HG02759 (cell line): ENCODE data around the gene GALR2.

ENCODE experiments used
- ATAC-seq: cut with Tn5 transposase; IDR thresholded peaks from one replicate; pipeline ENCODE4 v1.9.1; 2021; ENCODE audit warnings: mild to moderate bottlenecking, moderate library complexity; ENCODE audit not compliant: unreplicated experiment

GALR2 gene

DNA sequence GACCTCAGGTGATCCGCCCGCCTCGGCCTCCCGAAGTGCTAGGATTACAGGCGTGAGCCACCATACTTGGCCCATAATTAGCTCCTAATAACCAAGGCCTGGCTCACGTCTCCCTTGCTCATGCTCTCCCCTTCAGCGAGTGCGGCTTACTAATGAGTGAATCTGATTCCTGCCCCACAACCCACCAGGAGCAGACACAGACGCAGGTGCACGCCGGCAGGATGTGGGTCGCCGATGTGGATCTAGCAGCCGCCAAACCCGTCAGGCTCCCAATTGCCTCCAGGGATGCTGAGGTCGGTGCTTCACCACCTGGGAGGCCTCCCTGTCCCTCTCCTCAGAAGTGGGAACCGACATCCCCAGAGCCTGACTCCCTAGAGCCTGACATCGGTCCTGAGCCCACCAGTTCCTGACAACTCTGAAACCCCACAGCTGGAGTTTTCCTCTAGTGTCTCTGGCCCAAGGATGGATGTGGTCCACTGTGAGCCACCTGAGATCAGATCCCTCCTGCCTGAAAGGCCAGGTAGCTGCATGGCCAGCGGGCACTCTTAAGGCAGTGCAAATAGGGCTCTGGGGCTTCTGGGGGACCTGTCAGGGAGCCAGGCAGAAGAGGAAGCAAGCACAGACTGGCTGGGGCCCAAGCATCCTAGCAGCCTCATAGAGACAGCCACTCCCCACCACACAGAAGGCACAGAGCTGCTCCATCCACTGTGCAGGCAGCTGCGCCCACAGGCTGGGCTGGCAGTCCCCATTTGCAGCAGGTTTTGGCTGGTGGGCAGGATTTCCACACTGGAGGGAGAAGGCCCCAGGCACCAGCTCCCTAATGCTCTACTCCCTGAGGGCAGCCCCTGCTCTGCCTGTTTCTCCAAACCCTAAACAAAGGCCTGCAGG lies 18.2 kb downstream of the GALR2 start:
- ATAC-seq: no peak

GRCh38 chr17:76094046-76094445 lies 19.5 kb downstream of the GALR2 start:
- no peak for ATAC-seq

GRCh38 chr17:76095943-76096342 lies 21.4 kb downstream of the GALR2 start:
- ATAC-seq: no peak

DNA sequence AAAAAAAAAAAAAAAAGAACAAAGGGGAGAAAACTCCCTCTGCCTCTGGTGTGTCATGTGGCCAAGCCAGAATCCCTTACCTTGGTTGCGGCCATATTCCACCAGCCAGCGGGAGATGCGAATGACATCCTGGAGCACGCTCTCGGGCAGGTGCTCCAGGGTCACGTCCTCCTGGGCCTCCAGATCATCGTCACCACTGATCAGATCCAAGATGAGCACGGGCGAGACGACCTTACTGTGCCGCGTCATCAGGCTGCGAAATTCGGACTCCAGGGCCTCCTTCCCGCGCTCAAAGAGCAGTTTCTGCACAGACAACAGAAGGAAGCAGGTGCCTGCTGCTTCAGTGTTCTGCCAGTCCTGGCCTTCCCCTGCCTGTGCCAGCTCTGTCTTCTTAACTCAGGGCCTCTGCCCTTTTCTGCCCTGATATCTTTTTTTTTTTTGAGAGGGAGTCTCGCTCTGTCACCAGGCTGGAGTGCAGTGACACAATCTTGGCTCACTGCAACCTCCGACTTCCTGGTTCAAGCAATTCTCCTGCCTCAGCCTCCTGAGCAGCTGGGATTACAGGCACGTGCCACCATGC lies 23.2 kb downstream of the GALR2 start:
- no peak for ATAC-seq

DNA sequence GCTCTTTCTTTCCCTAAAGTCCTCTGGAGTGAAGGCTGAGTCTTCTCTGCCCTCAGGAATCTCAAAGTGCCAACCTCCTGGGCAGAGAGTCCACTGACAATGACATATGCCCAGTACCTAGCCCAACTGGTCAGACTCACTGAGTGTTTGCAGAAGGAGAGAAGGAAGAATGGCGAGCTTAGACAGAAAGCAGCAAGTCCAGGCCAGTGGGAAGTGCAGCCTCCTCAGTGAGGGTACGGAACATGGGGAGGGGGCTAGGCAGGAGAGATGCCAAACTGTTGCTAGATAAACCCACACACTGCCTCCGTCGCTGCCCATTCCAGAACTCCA lies 28.3 kb downstream of the GALR2 start:
- no peak for ATAC-seq

- ATAC-seq: peak; percentile 90
Measured at GRCh38 chr17:76103274-76104139, 28.9 kb downstream of the GALR2 start, which contains the start of gene EXOC7. Gene EXOC7 (minus strand): TSS chr17:76103787. CDS start chr17:76103692, 95 bp downstream.

GRCh38 chr17:76104140-76104895 lies 29.7 kb downstream of the GALR2 start:
- no peak for ATAC-seq

DNA sequence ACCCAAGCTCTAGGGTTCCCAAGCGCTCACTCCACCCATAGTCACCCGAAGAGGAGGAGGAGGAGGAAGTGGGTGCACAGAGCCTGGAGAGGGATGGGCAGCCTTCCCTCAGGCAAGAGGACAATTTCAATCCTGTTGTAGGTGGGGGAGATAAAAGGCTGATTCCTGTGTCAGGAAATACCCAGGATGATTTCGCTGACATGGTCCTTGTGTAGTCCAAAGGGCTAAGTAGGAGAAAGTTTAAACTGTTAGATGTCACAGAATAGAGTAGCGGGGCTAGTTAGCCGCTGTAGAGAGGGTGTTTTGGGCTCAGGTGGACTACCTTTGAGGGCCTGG lies 30.3 kb downstream of the GALR2 start:
- ATAC-seq: no peak

DNA sequence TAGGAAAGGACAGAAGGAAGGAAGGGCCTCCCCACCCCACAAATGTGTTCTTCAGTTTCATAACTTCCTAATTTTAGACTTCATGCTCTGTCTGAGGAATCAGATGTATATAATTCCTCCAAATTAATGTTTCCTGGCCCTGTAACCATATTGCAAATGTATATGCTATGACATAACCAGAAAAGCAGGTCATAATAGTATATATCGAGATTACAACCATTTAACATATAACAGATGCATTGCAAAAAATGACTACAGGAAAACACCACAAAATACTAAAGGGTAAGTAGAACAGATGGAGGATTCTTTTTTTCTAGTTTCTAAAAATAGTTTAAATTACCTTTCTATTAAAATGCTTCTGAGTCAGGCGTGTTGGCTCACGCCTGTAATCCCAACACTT lies 32.1 kb downstream of the GALR2 start:
- ATAC-seq: no peak

GRCh38 chr17:76107509-76107908 lies 32.9 kb downstream of the GALR2 start:
- no peak for ATAC-seq

GRCh38 chr17:76111956-76112355 lies 37.4 kb downstream of the GALR2 start:
- no peak for ATAC-seq

GRCh38 chr17:76115138-76115754 lies 40.7 kb downstream of the GALR2 start:
- no peak for ATAC-seq

- no peak for ATAC-seq
Measured at GRCh38 chr17:76119409-76120371, 45.1 kb downstream of the GALR2 start.

DNA sequence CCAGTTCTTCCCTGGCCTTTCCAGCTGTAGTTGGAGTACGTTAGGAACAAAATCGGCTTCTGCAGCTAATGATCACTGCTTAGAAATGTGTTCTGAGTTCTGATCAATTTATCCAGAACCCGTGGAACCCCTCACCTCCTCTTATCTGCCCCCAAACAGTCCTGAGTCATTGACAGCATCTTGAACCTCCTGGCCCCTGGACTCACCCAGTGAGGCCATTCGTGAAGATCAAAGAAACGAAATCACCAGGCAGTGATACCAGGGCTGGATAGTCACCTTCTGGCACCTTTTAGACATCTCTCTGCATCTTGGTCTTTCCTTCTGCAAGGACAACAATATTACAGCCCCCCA lies 46.1 kb downstream of the GALR2 start:
- ATAC-seq: no peak

- ATAC-seq: no peak
Measured at GRCh38 chr17:76121932-76122430, 47.4 kb downstream of the GALR2 start.

GRCh38 chr17:76122431-76123190 lies 48.0 kb downstream of the GALR2 start:
- ATAC-seq: no peak

DNA sequence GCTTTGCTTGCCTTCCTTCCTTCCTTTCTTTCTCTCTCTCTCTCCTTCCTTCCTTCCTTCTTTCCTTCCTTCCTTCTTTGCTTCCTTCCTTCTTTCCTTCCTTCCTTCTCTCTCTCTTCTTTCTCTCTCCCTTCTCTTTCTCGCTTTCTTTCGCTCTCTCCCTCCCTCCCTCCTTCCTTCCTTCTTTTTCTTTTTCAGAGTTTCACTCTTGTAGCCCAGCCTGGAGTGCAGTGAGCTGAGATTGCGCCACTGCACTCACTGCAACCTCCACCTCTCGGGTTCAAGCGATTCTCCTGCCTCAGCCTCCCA lies 48.6 kb downstream of the GALR2 start:
- no peak for ATAC-seq

DNA sequence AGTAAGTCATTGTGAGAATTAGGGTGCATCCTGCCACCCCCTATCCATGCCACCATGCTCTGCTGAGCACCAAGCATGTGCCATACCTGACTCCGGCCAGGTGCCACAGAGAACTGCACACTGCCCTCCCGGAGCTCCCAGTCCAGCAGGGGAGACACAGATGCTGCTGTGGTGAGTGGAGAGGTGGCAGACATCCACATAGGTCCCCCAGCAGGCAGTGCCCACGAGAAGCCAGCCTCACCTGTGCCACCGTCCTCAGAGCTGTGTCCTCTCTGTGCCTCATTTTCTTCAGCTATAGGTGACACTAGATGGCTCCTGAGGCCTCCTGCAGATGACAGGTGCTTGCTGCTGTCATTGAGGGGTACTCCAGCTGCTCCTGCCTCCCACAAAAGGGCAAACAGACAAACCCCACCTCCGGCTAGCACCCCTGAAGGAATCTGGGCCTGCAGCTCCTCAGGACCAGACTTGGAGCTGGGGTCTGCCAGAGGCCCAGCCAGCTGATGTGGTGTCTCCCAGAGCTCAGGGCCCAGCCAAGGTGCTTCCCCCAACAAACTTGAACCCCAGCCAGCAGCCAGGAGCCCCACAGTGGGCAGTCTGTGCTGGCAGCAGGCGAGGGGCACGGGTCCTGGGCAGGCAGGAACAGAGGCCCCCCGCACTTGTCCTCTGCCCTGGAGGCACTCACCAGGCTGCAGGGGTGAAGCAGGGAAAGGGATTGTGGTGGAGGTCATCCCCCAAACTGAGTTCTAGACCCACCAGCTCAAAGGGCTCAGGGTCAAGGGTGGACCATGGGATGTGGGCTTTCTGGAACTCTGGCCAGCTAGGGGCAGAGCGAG lies 49.4 kb downstream of the GALR2 start:
- no peak for ATAC-seq
